Endothelial cell (in vitro differentiated cells): Measurements from ENCODE around the gene CTNNA3. TPM values are rescaled to one million over a fixed set of nuclear protein-coding genes. Genes with fewer than 3 reads are reported as not detected.

Experiments
- DNase-seq: peaks from one replicate; pipeline ENCODE4 v3.0.0; 2021; ENCODE audit warnings: low spot score
- H3K27ac Mint-ChIP-seq: one replicate; pipeline ENCODE4 v1.8.0; 2021; ENCODE audit warnings: mixed read lengths, inconsistent platforms; ENCODE audit not compliant: unreplicated experiment
- H3K27me3 Mint-ChIP-seq: one replicate; pipeline ENCODE4 v1.8.0; 2021; ENCODE audit warnings: mild to moderate bottlenecking, moderate library complexity, mixed read lengths, inconsistent platforms; ENCODE audit not compliant: unreplicated experiment
- H3K36me3 Mint-ChIP-seq: one replicate; pipeline ENCODE4 v1.8.0; 2021; ENCODE audit warnings: mild to moderate bottlenecking, low read depth, mixed read lengths, inconsistent platforms; ENCODE audit not compliant: unreplicated experiment
- H3K4me1 Mint-ChIP-seq: one replicate; pipeline ENCODE4 v1.8.0; 2021; ENCODE audit warnings: mild to moderate bottlenecking, mixed read lengths, inconsistent platforms; ENCODE audit not compliant: unreplicated experiment
- H3K4me3 Mint-ChIP-seq: one replicate; pipeline ENCODE4 v1.8.0; 2021; ENCODE audit warnings: mild to moderate bottlenecking, mixed read lengths, inconsistent platforms; ENCODE audit not compliant: unreplicated experiment
- H3K9me3 Mint-ChIP-seq: one replicate; pipeline ENCODE4 v1.8.0; 2021; ENCODE audit warnings: mixed read lengths, inconsistent platforms; ENCODE audit not compliant: unreplicated experiment
- CTCF ChIP-seq: fragments of 200-600 bp; sonication (generic); IDR thresholded peaks from one replicate; pipeline ENCODE4 v1.5.0; 2021; ENCODE audit warnings: antibody characterized with exemption; ENCODE audit not compliant: unreplicated experiment
- total RNA-seq: library from RNA; stranded (reverse); fragmentation: NEBNext Ultra II Directional; extraction: Animal tissue kit (Norgen Biotek cat#: 25700); gene quantifications from one replicate; pipeline ENCODE4 v1.2.1, GENCODE V29; 2021; ENCODE audit not compliant: unreplicated experiment

The CTNNA3 gene
- total RNA-seq, 1 donor from 2014 or later = 2.3 TPM

DNA sequence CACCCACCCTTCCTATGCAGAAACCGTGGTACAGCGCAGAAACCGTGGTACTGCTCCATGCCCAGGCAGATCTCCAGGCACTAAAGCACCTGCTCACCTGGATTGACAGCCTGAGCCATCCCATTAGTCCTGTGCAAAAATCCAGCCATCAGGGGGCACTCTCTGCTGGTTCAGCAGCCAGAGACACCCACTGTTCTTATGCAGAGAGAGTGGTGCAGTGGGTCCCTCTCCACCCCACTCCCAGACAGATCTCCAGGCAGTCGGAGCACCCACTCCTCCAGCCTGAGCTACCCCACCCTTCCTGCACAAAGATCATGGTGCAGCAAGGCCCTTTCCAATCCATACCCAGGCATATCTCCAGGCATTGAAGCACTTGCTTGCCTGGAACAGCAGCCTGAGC, 219.8 kb downstream of the CTNNA3 start:
- H3K27ac Mint-ChIP-seq = no peak overlapping the region
- H3K36me3 Mint-ChIP-seq = no peaks in the 10 kb centered on the region
- peaks cover 5% of the 10 kb centered on the region for H3K9me3 Mint-ChIP-seq
- H3K4me3 Mint-ChIP-seq = no peak overlapping the region
- H3K27me3 Mint-ChIP-seq = no peaks in the 10 kb centered on the region
- no peaks in the 10 kb centered on the region for H3K4me1 Mint-ChIP-seq
- no peak for DNase-seq
- TF ChIP-seq CTCF = no peak

DNA sequence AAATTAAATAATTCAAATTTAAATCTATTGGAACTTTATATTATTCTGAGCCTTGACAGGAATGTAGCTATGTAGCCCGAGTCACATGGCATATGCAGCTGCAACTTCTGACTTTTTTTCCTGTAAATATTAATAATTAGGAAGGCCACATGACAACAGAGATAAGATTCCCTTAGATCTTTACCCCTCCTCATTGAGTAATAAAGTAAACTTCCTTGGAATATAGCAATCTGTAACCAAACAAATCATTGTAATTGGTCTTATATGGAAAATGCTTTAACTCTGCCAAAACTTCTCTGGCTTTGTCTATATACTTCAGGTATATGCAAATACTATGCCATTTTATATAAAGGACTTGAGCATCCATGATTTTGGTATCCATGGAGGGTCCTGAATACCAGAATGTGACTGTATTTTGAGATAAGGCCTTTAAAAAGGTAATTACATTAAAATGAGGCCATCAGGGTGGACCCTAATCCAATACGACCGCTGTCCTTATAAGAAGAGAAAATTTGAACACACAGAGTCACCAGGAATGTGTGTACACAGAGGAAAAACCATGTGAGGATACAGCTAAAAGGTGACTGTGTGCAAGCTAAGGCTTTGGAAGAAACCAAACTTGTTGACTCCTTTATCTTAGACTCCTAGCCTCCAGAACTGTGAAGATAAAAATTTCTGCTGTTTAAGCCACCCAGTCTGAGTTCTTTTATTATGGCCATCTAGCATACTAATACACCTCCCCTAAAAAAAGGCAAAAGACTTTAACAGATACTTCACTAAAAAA, 222.0 kb downstream of the CTNNA3 start:
- Mint-ChIP-seq H3K4me1 (no peaks in the 10 kb centered on the region), H3K4me3 (no peak overlapping the region), H3K9me3 (no peaks in the 10 kb centered on the region), H3K27me3 (no peaks in the 10 kb centered on the region), H3K27ac (no peak overlapping the region), H3K36me3 (no peaks in the 10 kb centered on the region)
- TF ChIP-seq CTCF = no peak
- DNase-seq = no peak

GRCh38 chr10:67471022-67471421, 225.0 kb downstream of the CTNNA3 start:
- TF ChIP-seq CTCF = no peak
- H3K36me3 Mint-ChIP-seq = no peaks in the 10 kb centered on the region
- H3K4me3 Mint-ChIP-seq = no peak overlapping the region
- no peak for DNase-seq
- H3K4me1 Mint-ChIP-seq = no peaks in the 10 kb centered on the region
- H3K27ac Mint-ChIP-seq = no peak overlapping the region
- no peaks in the 10 kb centered on the region for H3K9me3 Mint-ChIP-seq
- no peaks in the 10 kb centered on the region for H3K27me3 Mint-ChIP-seq

DNA sequence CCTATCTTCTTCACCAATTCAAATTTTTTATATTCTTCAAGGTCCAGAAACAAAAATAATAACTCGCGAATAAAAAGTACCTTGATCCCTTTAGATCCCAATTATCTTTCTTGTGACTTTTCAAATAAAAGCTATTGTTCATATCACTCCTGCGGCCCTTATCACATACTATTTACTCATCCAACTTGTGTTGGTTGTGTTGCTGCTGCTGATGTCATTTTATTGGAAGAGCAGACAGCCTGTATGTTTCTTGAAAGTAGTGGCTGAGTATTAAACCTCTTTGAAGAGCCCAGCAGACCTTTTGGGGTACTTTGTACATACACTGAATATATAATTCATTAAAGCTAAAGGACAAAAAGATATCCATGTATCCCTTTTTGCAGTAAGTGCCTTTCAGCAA, 231.7 kb downstream of the CTNNA3 start:
- no peaks in the 10 kb centered on the region for H3K4me1 Mint-ChIP-seq

More for the DNA sequence above, 231.7 kb downstream of the CTNNA3 start:
- DNase-seq = no peak
- Mint-ChIP-seq H3K36me3 (no peaks in the 10 kb centered on the region), H3K4me3 (no peak overlapping the region), H3K9me3 (no peaks in the 10 kb centered on the region), H3K27ac (no peak overlapping the region), H3K27me3 (no peaks in the 10 kb centered on the region)
- TF ChIP-seq CTCF = no peak
